K562 treated with DMSO at 1 percent for 48 hours (cell line): ENCODE data around the gene GRM5. TPM values are rescaled to one million over a fixed set of nuclear protein-coding genes. Genes with fewer than 3 reads are reported as not detected.

Source experiments
- total RNA-seq: library from RNA; unstranded; fragments of 300-600 nt; gene quantifications from 2 replicates; pipeline ENCODE4 v1.2.3, GENCODE V29; 2022; ENCODE audit warnings: low replicate concordance; ENCODE audit errors: extremely low read depth

The GRM5 gene
- not detected in 2 replicates for total RNA-seq

DNA sequence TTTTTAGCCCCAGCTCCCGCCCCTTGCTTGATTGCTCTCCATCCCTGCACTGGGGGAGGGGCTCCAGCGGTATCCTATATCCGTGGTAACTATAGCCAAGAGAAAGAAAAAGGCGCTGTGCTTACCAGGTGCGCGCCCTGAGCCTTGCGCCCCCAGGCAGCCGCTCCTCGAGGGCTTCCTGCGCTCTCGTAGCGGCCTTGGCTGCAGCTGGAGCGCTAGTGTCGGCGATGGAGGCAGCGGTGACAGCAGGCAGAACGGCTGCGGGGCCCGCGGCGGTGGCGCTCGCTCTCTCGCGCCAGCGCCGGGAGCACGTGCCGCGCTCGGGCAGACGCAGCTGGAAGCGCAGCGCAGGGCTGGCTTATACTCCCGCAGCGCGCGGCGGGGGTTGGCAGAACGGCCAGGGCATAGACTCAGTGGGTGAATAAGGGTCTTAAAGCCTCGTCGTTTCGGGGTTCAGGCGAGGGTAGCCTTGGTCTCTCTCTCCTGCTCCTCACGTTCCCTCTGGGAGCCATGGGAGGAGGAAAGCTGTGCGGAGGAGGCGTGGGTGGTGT is at the start of gene GRM5:
GRM5 (minus strand) TSS at position 332 of the 551 bp plus-strand sequence. CDS start 18,110 bp downstream, outside the sequence.

Other genes starting within 250 kb of the GRM5 start
- not detected in 2 replicates for gene TYR, start 111.9 kb upstream of the GRM5 start, total RNA-seq